ENCODE measurements around the gene RSPO4.

DNA sequence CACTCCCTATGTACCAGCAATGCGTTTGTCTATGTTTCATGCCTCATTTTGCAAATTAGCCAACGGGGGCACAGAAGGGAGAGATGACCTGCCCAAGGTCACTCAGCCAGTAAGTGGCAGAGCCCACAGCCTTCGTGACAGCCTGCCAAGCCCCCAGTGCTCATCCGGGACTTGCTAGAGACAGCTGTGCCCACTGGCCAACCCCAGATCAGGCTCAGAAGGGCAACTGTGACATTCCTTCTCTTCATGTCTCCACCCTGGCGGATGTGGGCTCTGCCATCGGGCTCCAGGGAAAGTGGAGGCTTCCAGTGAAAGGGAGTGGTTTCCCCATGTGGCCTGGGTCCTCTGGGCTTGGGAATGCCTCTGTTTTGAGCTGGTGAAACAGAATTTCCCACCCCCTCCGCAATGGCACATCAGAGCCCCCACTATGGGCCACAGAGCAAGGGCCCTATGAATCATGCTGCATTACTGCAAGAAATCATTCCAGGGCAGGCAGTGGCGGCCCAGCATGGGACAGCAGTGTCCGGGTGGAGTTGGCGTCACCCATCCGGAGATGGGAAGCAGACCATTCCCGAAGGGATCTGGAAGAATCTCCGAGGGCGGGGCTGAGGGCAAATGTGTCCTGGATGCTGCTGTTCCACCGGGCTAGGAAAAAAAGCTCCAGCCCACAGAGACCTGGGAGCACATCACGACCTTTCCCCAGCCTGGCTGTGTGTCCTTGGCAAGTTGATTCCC lies 9.1 kb downstream of the RSPO4 start:
- TF ChIP-seq POLR2AphosphoS5 (IDR thresholded peaks at IDR 0.05; ENCODE audit: borderline replicate concordance, low read depth, low read length), result no peak
- TF ChIP-seq EZH2 (IDR thresholded peaks at IDR 0.05), result no peak
